Measurements from ENCODE around the gene SLC52A3.
"Not testable (repeated sequence)": the region's sequence is repeated elsewhere in the genome, so short reads cannot be mapped to it uniquely, and the experiment has no call there.

GRCh38 chr20:811776-812434 is 43.6 kb upstream of the SLC52A3 start:
- TF ChIP-seq, protein P1, sequence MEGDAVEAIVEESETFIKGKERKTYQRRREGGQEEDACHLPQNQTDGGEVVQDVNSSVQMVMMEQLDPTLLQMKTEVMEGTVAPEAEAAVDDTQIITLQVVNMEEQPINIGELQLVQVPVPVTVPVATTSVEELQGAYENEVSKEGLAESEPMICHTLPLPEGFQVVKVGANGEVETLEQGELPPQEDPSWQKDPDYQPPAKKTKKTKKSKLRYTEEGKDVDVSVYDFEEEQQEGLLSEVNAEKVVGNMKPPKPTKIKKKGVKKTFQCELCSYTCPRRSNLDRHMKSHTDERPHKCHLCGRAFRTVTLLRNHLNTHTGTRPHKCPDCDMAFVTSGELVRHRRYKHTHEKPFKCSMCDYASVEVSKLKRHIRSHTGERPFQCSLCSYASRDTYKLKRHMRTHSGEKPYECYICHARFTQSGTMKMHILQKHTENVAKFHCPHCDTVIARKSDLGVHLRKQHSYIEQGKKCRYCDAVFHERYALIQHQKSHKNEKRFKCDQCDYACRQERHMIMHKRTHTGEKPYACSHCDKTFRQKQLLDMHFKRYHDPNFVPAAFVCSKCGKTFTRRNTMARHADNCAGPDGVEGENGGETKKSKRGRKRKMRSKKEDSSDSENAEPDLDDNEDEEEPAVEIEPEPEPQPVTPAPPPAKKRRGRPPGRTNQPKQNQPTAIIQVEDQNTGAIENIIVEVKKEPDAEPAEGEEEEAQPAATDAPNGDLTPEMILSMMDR (conservative IDR thresholded peaks at IDR 0.05) = not testable (repeated sequence)
- not testable (repeated sequence) for TF ChIP-seq ZFX (IDR thresholded peaks at IDR 0.05)
